T-helper 1 cell treated with Interleukin-12 subunit alpha and Interleukin-12 subunit beta and Interleukin-4 antibody, amounts not matched to agents 30 μg/mL and 1 μg/mL, for 36 hours (primary cell): ENCODE data around the gene LSS.

Experiments used
- H3K27ac Mint-ChIP-seq: one replicate; pipeline ENCODE4 v1.8.0; 2021; ENCODE audit warnings: mild to moderate bottlenecking, mixed read lengths
- H3K27me3 Mint-ChIP-seq: one replicate; pipeline ENCODE4 v1.8.0; 2021; ENCODE audit warnings: low read depth, mixed read lengths
- H3K36me3 Mint-ChIP-seq: one replicate; pipeline ENCODE4 v1.8.0; 2021; ENCODE audit warnings: low read depth, mixed read lengths
- H3K4me1 Mint-ChIP-seq: one replicate; pipeline ENCODE4 v1.8.0; 2021; ENCODE audit warnings: low read depth, mixed read lengths
- H3K4me3 Mint-ChIP-seq: one replicate; pipeline ENCODE4 v1.8.0; 2021; ENCODE audit warnings: mild to moderate bottlenecking, moderate library complexity, mixed read lengths
- H3K9me3 Mint-ChIP-seq: one replicate; pipeline ENCODE4 v1.8.0; 2021; ENCODE audit warnings: mixed read lengths

Gene LSS

DNA sequence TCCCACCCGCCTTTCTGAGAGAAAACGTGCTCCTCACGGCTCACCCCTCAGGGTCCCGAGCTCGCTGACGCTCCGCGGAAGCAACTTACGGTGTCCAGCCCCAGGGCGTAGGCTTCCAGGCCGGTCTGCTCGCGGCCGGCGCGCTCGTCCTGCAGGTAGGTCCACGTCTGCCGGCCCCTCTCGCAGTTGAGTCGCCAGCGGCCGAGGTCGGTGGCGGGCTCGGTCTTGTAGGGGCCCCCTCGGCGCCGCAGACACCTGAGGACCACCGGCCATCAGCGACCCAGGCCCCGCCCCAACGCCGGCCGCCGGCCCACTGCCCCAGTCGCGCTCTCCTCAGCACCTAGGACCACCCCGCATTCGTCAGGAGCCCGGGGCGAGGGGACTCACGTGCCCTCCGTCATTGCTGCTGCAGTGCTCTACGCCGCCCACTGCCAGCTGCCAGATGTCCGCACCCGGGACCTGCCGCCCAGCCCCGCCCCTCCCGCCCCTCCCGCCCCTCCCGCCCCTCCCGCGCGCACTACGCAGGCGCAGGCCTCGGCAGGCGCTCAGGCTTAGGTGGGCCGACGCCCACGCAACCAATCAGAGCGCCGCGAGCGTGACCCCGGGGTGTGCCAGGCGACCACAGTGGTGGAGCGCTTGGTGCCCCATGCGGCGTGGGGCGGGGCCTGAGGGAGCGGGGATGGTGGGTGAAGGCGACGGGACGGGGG, at the start of gene LSS:
TSS of gene LSS (minus strand) at position 430 of the 707 bp plus-strand sequence. CDS start at position 401, 29 bp downstream.
- Mint-ChIP-seq H3K9me3 (no peaks in the 10 kb centered on the region), H3K27ac (peak within 1 kb of the TSS; percentile 99), H3K4me1 (peaks cover 45% of the 10 kb centered on the region), H3K27me3 (no peaks in the 10 kb centered on the region), H3K4me3 (peak within 1 kb of the TSS; percentile 97), H3K36me3 (peaks cover 30% of the 10 kb centered on the region)

DNA sequence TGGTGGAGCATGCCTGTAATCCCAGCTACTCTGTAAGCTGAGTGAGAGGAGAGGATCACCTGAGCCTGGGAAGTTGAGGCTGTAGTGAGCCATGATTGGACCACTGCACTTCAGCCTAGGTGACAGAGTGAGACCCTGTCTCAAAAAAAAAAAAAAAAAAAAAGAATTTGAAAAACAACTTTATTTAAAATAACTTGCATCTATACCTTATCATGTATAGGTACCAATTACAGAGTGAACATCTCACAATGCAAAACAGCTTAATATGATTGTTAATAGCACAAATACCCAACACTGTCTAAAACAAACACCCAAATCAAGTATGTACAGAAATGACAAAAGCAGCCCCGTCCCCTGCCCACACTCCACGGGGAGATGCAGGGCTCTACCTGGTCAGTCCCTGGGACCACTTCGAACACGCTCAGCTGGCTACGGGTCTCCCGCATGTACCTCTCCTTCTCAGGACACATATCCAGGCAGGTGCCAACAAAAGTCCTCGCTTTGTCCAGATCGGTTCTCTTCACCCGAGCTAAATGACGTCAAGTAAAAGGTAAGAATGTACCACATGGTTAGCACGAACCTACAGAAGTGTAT, 46.3 kb upstream of the LSS start:
- Mint-ChIP-seq H3K4me1 (peaks cover 2% of the 10 kb centered on the region), H3K4me3 (no peak overlapping the region), H3K27me3 (no peaks in the 10 kb centered on the region), H3K36me3 (peaks cover 44% of the 10 kb centered on the region), H3K27ac (no peak overlapping the region), H3K9me3 (no peaks in the 10 kb centered on the region)

DNA sequence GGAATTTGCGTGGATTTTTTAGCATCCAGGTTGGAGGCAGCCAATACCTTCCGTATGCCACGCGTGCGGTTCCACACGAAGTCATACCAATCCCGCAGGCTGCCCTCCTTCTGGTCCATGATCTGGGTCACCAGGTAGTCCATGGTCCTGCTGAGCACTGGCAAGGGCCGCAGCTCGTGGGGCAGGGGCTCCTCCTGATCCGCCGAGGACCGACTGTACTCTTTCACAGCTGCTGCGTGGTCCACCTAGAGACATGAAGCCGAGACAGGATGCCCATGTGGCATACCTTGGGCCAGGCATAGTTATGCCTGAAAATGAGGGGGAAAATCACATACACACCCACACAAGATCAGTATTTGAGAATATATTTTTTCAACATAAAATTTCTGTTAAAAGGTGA, 44.8 kb upstream of the LSS start:
- Mint-ChIP-seq H3K4me3 (no peak overlapping the region), H3K36me3 (peaks cover 43% of the 10 kb centered on the region), H3K27me3 (no peaks in the 10 kb centered on the region), H3K9me3 (no peaks in the 10 kb centered on the region), H3K27ac (no peak overlapping the region), H3K4me1 (peaks cover 2% of the 10 kb centered on the region)

DNA sequence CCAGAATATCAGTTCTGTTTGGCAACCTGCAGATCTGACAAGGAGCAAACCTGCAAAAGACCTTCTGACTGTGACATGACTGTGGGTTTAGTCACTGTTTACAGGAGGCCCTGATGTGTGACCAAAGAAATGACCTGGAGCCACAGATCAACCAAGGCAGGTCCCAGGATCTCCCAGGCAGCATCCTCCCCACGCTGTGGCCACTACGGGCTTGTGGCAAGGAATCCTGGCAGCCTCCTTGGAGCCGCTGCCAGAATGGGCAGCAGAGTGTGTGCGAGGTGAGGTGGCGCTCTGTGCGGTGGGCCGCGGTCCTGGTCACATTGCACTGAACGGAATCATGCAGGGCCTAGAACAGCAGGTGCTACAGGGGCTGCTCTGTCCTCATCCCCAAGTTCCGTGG, 40.9 kb upstream of the LSS start:
- Mint-ChIP-seq H3K9me3 (no peaks in the 10 kb centered on the region), H3K36me3 (peaks cover 50% of the 10 kb centered on the region), H3K4me1 (no peaks in the 10 kb centered on the region), H3K27ac (no peak overlapping the region), H3K4me3 (no peak overlapping the region), H3K27me3 (no peaks in the 10 kb centered on the region)

DNA sequence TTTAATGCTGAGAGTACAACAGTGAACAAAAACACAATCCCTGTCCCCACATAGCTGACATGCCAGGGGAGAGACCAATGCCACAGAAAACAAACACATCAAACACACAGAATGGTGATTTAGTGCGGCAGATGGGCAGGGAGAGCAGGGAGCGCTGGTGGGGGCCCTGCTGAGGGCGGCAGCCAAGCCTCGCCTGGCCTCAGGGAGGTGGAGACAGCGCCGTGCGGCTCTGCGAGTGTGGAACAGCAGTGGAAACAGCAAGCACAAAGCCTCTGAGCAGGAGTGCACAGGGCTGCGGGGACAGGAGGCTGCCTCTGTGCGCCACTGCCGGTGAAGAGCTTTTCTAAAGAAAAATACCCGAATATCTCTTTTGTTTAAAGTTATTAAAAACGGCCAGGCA, 39.8 kb upstream of the LSS start:
- peaks cover 41% of the 10 kb centered on the region for H3K36me3 Mint-ChIP-seq

DNA sequence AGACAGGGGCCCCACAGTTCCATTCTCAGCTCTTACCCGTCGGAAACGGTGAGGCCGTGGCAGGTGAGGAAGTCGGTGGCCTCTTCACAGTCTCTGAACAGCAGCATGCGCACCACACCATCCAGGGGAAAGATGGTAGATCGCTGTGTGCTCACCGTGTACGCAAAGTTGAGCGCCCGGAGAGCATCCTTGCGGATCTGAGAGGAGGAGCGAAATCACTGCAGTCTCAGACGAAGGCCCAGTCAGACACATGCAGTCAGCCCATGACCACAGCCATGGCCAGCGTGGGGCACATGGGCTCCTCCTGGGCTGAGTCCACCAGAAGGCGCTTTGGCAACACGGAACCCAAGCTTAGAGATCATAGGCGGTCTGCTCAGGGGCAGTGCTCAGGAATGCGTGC, 38.4 kb upstream of the LSS start:
- Mint-ChIP-seq H3K36me3 (peaks cover 31% of the 10 kb centered on the region), H3K4me1 (no peaks in the 10 kb centered on the region), H3K27me3 (no peaks in the 10 kb centered on the region), H3K27ac (no peak overlapping the region), H3K4me3 (no peak overlapping the region), H3K9me3 (no peaks in the 10 kb centered on the region)

More for the DNA sequence above, 39.8 kb upstream of the LSS start:
- no peaks in the 10 kb centered on the region for H3K9me3 Mint-ChIP-seq
- H3K4me1 Mint-ChIP-seq: no peaks in the 10 kb centered on the region
- no peaks in the 10 kb centered on the region for H3K27me3 Mint-ChIP-seq
- no peak overlapping the region for H3K27ac Mint-ChIP-seq
- H3K4me3 Mint-ChIP-seq: no peak overlapping the region

DNA sequence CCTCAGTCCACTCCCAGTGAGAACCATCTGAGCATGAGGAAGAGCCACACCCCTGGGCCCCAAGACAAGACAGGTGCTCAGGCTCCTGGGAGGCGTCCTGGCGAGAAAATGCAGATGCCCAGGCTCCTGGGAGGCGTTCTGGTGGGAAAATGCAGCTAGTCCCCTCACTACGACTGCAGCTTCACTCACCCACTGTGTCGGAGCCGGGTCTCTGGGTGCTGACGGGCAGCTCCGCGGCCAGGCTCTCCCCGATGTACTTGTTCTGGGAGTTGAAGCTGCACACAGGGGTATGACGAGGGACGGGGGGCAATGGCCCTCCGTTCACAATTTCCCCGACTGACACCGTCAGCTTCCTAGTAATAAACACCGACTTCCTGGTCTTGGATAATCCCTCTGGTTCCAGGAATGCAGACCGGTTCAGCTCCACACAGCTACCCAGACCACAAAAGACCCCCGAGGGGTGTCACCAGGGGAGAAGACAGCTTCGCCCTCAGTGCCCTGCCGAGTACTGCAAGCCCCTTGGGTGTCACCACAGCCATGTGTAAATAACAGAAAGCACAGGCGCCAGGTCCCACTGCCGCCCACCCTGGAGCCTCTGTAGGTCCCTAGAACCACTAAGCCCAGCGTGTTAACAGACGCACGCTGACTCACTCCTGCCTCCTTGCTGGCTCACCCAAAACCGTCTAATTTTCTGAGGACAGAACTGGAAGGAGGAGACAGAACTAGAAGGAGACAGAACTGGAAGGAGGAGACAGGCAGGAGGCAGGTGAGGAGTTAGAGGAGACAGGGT, 37.4 kb upstream of the LSS start:
- peaks cover 33% of the 10 kb centered on the region for H3K36me3 Mint-ChIP-seq
- H3K9me3 Mint-ChIP-seq: no peaks in the 10 kb centered on the region
- no peaks in the 10 kb centered on the region for H3K27me3 Mint-ChIP-seq
- H3K27ac Mint-ChIP-seq: no peak overlapping the region
- H3K4me3 Mint-ChIP-seq: no peak overlapping the region
- no peaks in the 10 kb centered on the region for H3K4me1 Mint-ChIP-seq

DNA sequence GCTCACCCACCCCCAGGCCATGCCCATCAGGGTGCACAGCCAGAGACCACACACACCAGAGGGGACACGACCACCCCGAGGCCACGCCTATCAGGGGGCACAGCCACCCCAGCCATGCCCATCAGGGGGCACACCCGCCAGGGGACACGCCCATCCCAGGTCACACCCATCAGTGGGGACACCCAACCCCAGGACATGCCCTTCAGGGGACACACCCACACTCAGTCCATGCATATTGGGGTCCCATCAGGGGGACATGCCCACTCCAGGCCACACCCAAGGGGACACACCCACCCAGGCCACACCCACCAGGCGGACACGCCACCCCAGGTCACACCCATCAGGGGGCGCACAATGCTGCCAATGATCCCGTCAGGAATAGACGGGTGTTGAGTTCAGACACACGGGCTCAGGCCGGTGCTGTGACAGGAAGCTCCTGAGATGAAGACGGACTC, 36.1 kb upstream of the LSS start:
- no peaks in the 10 kb centered on the region for H3K9me3 Mint-ChIP-seq
- H3K4me1 Mint-ChIP-seq: no peaks in the 10 kb centered on the region
- H3K4me3 Mint-ChIP-seq: no peak overlapping the region
- H3K27me3 Mint-ChIP-seq: no peaks in the 10 kb centered on the region
- H3K27ac Mint-ChIP-seq: no peak overlapping the region
- peaks cover 32% of the 10 kb centered on the region for H3K36me3 Mint-ChIP-seq

DNA sequence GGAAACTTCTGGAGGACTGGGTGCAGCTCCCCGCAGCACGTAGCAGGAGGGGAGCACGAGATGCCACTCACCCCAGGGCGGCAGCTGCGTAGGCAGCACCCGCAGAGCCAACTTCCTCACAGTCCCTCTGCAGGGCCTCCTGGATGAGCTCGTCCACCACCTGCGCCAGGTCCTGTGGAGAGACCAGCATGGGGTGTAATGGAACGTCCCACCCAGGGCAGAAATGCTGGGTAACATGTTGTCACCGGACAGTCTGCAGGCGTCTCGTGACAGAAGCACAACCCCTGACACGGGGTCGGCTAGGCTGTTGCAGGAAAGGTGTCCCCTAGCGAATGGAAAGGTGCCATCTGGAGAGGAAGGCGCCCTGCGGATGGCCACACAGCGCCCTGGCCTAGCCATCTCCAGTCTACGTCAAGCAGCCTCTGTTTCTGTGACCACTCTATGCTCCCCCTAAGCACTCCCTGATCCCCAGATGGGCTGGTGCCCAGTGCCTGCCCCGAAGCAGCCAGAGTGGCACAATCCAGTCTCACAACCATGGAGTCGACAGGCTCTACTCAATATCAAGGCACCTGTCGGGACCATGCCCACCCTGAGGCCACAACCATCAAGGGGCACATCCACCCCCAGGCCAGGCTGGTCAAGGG, 35.6 kb upstream of the LSS start:
- no peak overlapping the region for H3K27ac Mint-ChIP-seq
- no peaks in the 10 kb centered on the region for H3K27me3 Mint-ChIP-seq
- no peaks in the 10 kb centered on the region for H3K4me1 Mint-ChIP-seq
- peaks cover 31% of the 10 kb centered on the region for H3K36me3 Mint-ChIP-seq
- H3K4me3 Mint-ChIP-seq: no peak overlapping the region
- H3K9me3 Mint-ChIP-seq: no peaks in the 10 kb centered on the region

DNA sequence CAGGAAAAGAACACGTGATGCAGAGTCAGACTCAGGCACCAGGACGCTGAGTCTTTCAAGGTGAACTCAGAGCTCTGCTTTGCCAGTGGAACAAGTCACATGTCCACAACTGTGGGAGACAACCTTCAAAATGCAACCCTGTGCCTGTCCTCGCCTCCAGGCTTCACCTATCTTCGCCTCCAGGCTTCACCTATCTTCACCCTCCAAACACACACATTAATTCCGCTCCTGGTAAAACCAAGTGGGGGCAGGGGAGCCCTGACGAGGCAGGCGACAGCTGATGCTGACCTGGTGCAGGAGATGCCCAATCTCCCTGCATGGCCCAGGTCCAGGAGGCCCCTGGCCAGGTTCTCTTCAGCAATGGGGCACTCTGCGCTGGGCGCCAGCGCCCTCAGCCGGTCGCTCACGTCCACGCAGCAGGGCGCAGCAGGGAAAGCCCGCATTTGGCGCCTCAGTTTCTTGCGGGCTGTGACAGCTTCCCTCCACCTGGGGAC, 28.0 kb upstream of the LSS start:
- no peaks in the 10 kb centered on the region for H3K27me3 Mint-ChIP-seq
- H3K4me3 Mint-ChIP-seq: no peak overlapping the region
- H3K9me3 Mint-ChIP-seq: no peaks in the 10 kb centered on the region
- H3K36me3 Mint-ChIP-seq: peaks cover 49% of the 10 kb centered on the region
- peaks cover 22% of the 10 kb centered on the region for H3K4me1 Mint-ChIP-seq
- peak overlapping the region; percentile 3 for H3K27ac Mint-ChIP-seq

DNA sequence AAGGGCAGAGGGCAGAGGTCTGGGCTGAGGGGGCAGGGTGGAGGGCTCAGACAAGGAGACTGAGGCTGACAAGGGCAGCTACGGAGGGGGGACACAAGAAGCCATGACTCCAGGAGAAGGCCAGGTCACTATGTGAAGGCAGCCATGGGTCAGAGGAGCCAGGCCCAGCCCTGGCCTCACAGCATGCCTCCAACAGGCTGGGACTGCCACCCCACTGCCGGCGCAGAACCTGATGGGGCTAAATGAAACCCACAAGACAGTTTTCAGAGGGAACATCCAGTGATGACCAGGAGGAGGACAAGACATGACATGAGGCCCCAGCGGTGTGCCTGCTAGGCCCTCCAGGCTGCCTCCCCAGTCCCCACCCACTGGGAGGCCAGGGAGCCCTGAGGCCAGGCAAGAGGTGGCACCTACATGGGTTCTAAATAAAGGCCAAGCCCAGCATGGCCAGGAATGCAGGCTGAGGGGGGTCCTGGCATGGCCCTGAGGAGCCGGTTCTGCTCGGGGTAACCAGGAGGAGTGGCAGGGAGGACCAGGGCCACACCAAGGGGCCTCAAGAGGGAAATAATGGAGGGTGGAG, 27.3 kb upstream of the LSS start:
- Mint-ChIP-seq H3K27me3 (no peaks in the 10 kb centered on the region), H3K36me3 (peaks cover 48% of the 10 kb centered on the region), H3K4me1 (peaks cover 25% of the 10 kb centered on the region), H3K4me3 (no peak overlapping the region), H3K9me3 (no peaks in the 10 kb centered on the region), H3K27ac (no peak overlapping the region)

DNA sequence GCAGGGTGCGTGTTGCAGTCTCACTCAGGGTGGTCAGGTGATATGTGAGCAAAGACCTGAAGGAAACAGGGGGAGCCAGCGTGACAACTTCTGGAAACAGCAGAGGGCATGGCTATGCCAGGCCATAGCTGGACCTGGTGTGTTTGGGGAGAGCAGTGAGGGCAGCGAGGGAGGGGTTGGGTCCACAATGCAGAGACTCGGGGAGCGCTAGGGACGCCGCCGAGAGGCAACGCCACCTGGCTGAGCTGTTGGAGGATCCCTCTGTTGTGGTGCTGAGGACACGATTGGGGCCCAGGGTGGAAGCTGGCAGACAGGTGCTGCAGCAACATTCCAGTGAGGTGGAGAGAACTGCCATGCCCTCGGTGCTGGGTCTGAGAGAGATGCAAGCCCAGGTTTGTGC, 26.6 kb upstream of the LSS start:
- H3K9me3 Mint-ChIP-seq: no peaks in the 10 kb centered on the region
- H3K27me3 Mint-ChIP-seq: no peaks in the 10 kb centered on the region
- no peak overlapping the region for H3K4me3 Mint-ChIP-seq
- H3K36me3 Mint-ChIP-seq: peaks cover 51% of the 10 kb centered on the region
- H3K27ac Mint-ChIP-seq: peak overlapping the region; percentile 92
- H3K4me1 Mint-ChIP-seq: peaks cover 32% of the 10 kb centered on the region

DNA sequence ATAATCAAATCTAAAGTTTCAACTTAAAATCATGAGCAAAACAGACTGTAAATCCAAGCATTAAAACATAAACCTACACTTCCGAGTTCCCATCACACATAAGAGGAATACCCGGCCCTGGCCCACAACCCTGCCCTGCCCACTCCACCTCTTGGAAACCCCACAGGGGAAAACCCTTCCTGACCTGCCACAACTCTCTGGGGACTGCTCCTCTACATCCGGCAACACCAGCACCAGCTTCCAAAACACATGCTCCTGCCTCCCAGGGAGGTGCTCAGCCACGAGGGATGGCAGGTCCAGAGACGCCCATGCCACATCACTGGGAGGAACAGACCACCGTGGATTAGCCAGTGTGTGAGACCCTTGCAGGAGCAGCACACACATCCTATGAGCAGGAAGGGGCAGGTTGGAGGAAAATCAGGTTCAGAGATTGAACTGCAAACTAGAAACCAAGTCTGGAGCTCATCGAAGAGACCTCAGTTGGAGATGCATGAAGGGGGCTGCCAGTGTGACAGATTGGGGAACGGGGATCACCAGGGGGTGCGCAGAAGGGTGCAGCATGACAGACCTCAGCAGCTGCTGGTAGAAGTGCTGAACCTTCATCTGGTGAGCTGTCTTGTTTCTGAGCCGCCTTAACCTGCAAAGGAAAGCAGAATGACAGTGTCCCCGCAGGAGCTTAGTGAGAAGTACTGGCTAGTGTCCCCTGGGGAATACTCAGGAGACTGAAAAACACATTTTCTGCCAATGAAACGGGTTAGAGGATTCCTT, 25.8 kb upstream of the LSS start:
- Mint-ChIP-seq H3K36me3 (peaks cover 57% of the 10 kb centered on the region), H3K4me3 (no peak overlapping the region), H3K27me3 (no peaks in the 10 kb centered on the region), H3K9me3 (no peaks in the 10 kb centered on the region), H3K27ac (peak overlapping the region; percentile 92), H3K4me1 (peaks cover 37% of the 10 kb centered on the region)
